H9 (cell line): ENCODE measurements around the gene ITPA. TPM values are rescaled to one million over a fixed set of nuclear protein-coding genes. Genes with fewer than 3 reads are reported as not detected.

Experiments used
- DNase-seq: peaks from one replicate; pipeline ENCODE4 v3.0.0-alpha.2; 2017
- H2AFZ ChIP-seq: one replicate; pipeline ENCODE4 v1.6.1; 2013; ENCODE audit warnings: mild to moderate bottlenecking, low read length, control low read depth, moderate library complexity
- H2AK5ac ChIP-seq: 2 replicates; pipeline ENCODE4 v1.6.1; 2013; ENCODE audit warnings: low read length, control low read depth, mixed read lengths; ENCODE audit not compliant: insufficient read length
- H2BK120ac ChIP-seq: one replicate; pipeline ENCODE4 v1.6.1; 2013; ENCODE audit warnings: low read depth, mild to moderate bottlenecking, low read length, control low read depth, inconsistent platforms; ENCODE audit not compliant: poor library complexity, severe bottlenecking
- H2BK12ac ChIP-seq: 2 replicates; pipeline ENCODE4 v1.6.1; 2013; ENCODE audit warnings: low read length, control low read depth, mixed read lengths, low read depth; ENCODE audit not compliant: insufficient read length
- H2BK15ac ChIP-seq: 2 replicates; pipeline ENCODE4 v1.6.1; 2013; ENCODE audit warnings: low read depth, low read length, control low read depth
- H2BK20ac ChIP-seq: one replicate; pipeline ENCODE4 v1.6.1; 2013; ENCODE audit warnings: low read depth, mild to moderate bottlenecking, low read length, control low read depth, inconsistent platforms; ENCODE audit not compliant: poor library complexity, severe bottlenecking
- H2BK5ac ChIP-seq: 2 replicates; pipeline ENCODE4 v1.6.1; 2013; ENCODE audit warnings: low read length, control low read depth, mixed read lengths; ENCODE audit not compliant: insufficient read length
- H3K14ac ChIP-seq: 2 replicates; pipeline ENCODE4 v1.6.1; 2013; ENCODE audit warnings: low read length, control low read depth; ENCODE audit not compliant: insufficient read depth
- H3K18ac ChIP-seq: 2 replicates; pipeline ENCODE4 v1.6.1; 2013; ENCODE audit warnings: low read depth, mild to moderate bottlenecking, mixed read lengths, low read length, control low read depth; ENCODE audit not compliant: insufficient read length
- H3K23ac ChIP-seq: 2 replicates; pipeline ENCODE4 v1.6.1; 2013; ENCODE audit warnings: low read length, control low read depth, mixed read lengths, low read depth; ENCODE audit not compliant: insufficient read length
- H3K23me2 ChIP-seq: 2 replicates; pipeline ENCODE4 v1.6.1; 2013; ENCODE audit warnings: low read depth, mild to moderate bottlenecking, mixed read lengths, low read length, control low read depth; ENCODE audit not compliant: insufficient read length, poor library complexity, severe bottlenecking
- H3K27ac ChIP-seq: 2 replicates; pipeline ENCODE4 v1.5.1; 2013; ENCODE audit warnings: low read length, control low read depth, mixed read lengths, low read depth; ENCODE audit not compliant: insufficient read length
- H3K27me3 ChIP-seq: 2 replicates; pipeline ENCODE4 v1.6.1; 2013; ENCODE audit warnings: low read length, control low read depth, inconsistent platforms; ENCODE audit not compliant: insufficient read depth
- H3K4ac ChIP-seq: 2 replicates; pipeline ENCODE4 v1.6.1; 2013; ENCODE audit warnings: low read depth, mild to moderate bottlenecking, control low read depth, inconsistent platforms, low read length, moderate library complexity
- H3K4me1 ChIP-seq: 2 replicates; pipeline ENCODE4 v1.6.1; 2013; ENCODE audit warnings: low read length, control low read depth, inconsistent platforms; ENCODE audit not compliant: insufficient read depth
- H3K4me2 ChIP-seq: 2 replicates; pipeline ENCODE4 v1.6.1; 2013; ENCODE audit warnings: low read length, control low read depth, mixed read lengths; ENCODE audit not compliant: insufficient read length, insufficient read depth
- H3K56ac ChIP-seq: 2 replicates; pipeline ENCODE4 v1.6.1; 2013; ENCODE audit warnings: low read depth, mild to moderate bottlenecking, mixed read lengths, low read length, control low read depth; ENCODE audit not compliant: insufficient read length
- H3K79me1 ChIP-seq: 2 replicates; pipeline ENCODE4 v1.6.1; 2013; ENCODE audit warnings: low read depth, mild to moderate bottlenecking, moderate library complexity, low read length, control low read depth, inconsistent platforms; ENCODE audit not compliant: insufficient read depth, poor library complexity, severe bottlenecking
- H3K79me2 ChIP-seq: 2 replicates; pipeline ENCODE4 v1.6.1; 2013; ENCODE audit warnings: low read length, control low read depth, inconsistent platforms; ENCODE audit not compliant: insufficient read depth
- H3K9ac ChIP-seq: 2 replicates; pipeline ENCODE4 v1.6.1; 2013; ENCODE audit warnings: low read length, control low read depth, mixed read lengths; ENCODE audit not compliant: insufficient read length; ENCODE audit errors: extremely low read depth
- H3K9me3 ChIP-seq: one replicate; pipeline ENCODE4 v1.6.1; 2013; ENCODE audit warnings: low read depth, low read length, inconsistent platforms; ENCODE audit not compliant: control insufficient read depth
- H3T11ph ChIP-seq: one replicate; pipeline ENCODE4 v1.6.1; 2013; ENCODE audit warnings: mild to moderate bottlenecking, low read length, control low read depth, inconsistent platforms
- H4K20me1 ChIP-seq: one replicate; pipeline ENCODE4 v1.6.1; 2013; ENCODE audit not compliant: control insufficient read depth, insufficient read length, insufficient read depth
- H4K5ac ChIP-seq: 2 replicates; pipeline ENCODE4 v1.6.1; 2013; ENCODE audit warnings: low read depth, mild to moderate bottlenecking, mixed read lengths, low read length, control low read depth; ENCODE audit not compliant: insufficient read length
- H4K8ac ChIP-seq: replicated peaks from 2 replicates; pipeline ENCODE4 v1.6.1; 2013; ENCODE audit warnings: low read length, control low read depth, mixed read lengths, low read depth; ENCODE audit not compliant: insufficient read length
- H4K91ac ChIP-seq: 2 replicates; pipeline ENCODE4 v1.6.1; 2013; ENCODE audit warnings: low read depth, mild to moderate bottlenecking, moderate library complexity, mixed read lengths, low read length, control low read depth; ENCODE audit not compliant: insufficient read length
- H3K27ac Mint-ChIP-seq, 3 experiments: 2 replicates in 2 of 3; 3 replicates in 1 of 3; pipeline ENCODE4 v1.8.0; 2020 to 2021; ENCODE audit warnings: mixed read lengths in 3 of 3, mild to moderate bottlenecking in 1 of 3, moderate library complexity in 1 of 3
- H3K27me3 Mint-ChIP-seq: 2 replicates; pipeline ENCODE4 v1.8.0; 2021; ENCODE audit warnings: low read depth, mild to moderate bottlenecking, moderate library complexity, mixed read lengths
- H3K36me3 Mint-ChIP-seq, 3 experiments: 2 replicates in 2 of 3; 3 replicates in 1 of 3; pipeline ENCODE4 v1.8.0; 2020 to 2021; ENCODE audit warnings: low read depth in 3 of 3, mixed read lengths in 3 of 3; ENCODE audit not compliant: insufficient read depth in 1 of 3
- H3K4me1 Mint-ChIP-seq, 2 experiments: 2 replicates each; pipeline ENCODE4 v1.8.0; 2020; ENCODE audit warnings: mixed read lengths in 2 of 2
- H3K4me3 Mint-ChIP-seq, 2 experiments: 2 replicates in 1 of 2; 3 replicates in 1 of 2; pipeline ENCODE4 v1.8.0; 2020 to 2021; ENCODE audit warnings: mild to moderate bottlenecking in 2 of 2, mixed read lengths in 2 of 2, moderate library complexity in 1 of 2
- H3K9me3 Mint-ChIP-seq, 2 experiments: 2 replicates in 1 of 2; 3 replicates in 1 of 2; pipeline ENCODE4 v1.8.0; 2020; ENCODE audit warnings: mild to moderate bottlenecking in 2 of 2, mixed read lengths in 2 of 2, moderate library complexity in 1 of 2
- WGBS: extraction: QIAGEN DNeasy Blood & Tissue Kit; methylation state at CpG from one replicate; pipeline ENCODE4 v1.1.7; 2013; ENCODE audit warnings: missing lambda C conversion rate, low lambda C conversion rate, mixed read lengths; ENCODE audit not compliant: insufficient read length; ENCODE audit errors: extremely low coverage; 5-methylcytosine and 5-hydroxymethylcytosine counted together
- total RNA-seq: library from RNA; stranded (reverse); gene quantifications from 2 replicates; pipeline ENCODE4 v1.2.1, GENCODE V29; 2021
- TF ChIP-seq, protein P1 (sequence below): fragments of 200-600 bp; sonication (generic); conservative IDR thresholded peaks from 3 replicates; pipeline ENCODE4 v1.8.0; 2021; ENCODE audit warnings: antibody characterized with exemption, mild to moderate bottlenecking

The ITPA gene
- total RNA-seq, 1 experiment from 2014 or later: 74.5 TPM

DNA sequence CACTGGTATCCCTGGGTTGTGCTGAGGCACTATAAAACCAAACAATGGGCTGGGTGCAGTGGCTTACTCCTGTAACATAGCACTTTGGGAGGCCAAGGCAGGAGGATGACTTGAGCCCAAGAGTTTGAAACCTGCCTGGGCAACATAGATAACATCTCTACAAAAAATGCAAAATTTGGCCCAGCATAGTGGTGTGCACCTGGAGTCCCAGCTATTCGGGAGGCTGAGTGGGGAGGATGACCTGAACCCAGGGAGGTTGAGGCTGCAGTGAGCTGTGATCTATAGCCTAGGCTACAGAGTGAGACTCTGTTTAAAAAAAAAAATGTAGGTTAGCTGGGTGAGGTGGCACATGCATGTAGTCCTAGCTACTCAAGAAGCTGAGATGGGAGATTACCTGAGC is 37.4 kb downstream of the ITPA start:
- no peak overlapping the region for H4K5ac ChIP-seq
- no peak overlapping the region for H4K8ac ChIP-seq
- Mint-ChIP-seq H3K27ac (no peak overlapping the region), H3K9me3 (no peaks in the 10 kb centered on the region), H3K27me3 (peaks cover 53% of the 10 kb centered on the region), H3K36me3 (peaks cover 0 to 2% (median 0%) of the 10 kb centered on the region in 3 experiments; a peak in 1 of 7 replicates), H3K4me3 (no peak overlapping the region), H3K4me1 (peaks cover 19 to 23% of the 10 kb centered on the region in 2 experiments)
- no peak overlapping the region for H2BK15ac ChIP-seq
- no peak overlapping the region for H3T11ph ChIP-seq
- no peak overlapping the region for H2AFZ ChIP-seq
- no peak overlapping the region for H3K56ac ChIP-seq
- H2BK12ac ChIP-seq: no peak overlapping the region
- H2BK5ac ChIP-seq: no peak overlapping the region
- no peak for DNase-seq
- H2AK5ac ChIP-seq: no peak overlapping the region
- H3K18ac ChIP-seq: no peak overlapping the region
- no peaks in the 10 kb centered on the region for H3K9me3 ChIP-seq
- no peaks in the 10 kb centered on the region; the same call in 1 of the 2 replicates for H3K27me3 ChIP-seq
- TF ChIP-seq, protein P1, sequence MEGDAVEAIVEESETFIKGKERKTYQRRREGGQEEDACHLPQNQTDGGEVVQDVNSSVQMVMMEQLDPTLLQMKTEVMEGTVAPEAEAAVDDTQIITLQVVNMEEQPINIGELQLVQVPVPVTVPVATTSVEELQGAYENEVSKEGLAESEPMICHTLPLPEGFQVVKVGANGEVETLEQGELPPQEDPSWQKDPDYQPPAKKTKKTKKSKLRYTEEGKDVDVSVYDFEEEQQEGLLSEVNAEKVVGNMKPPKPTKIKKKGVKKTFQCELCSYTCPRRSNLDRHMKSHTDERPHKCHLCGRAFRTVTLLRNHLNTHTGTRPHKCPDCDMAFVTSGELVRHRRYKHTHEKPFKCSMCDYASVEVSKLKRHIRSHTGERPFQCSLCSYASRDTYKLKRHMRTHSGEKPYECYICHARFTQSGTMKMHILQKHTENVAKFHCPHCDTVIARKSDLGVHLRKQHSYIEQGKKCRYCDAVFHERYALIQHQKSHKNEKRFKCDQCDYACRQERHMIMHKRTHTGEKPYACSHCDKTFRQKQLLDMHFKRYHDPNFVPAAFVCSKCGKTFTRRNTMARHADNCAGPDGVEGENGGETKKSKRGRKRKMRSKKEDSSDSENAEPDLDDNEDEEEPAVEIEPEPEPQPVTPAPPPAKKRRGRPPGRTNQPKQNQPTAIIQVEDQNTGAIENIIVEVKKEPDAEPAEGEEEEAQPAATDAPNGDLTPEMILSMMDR: no peak
- H3K4me1 ChIP-seq: no peaks in the 10 kb centered on the region; the same call in 1 of the 2 replicates
- no peak overlapping the region for H3K27ac ChIP-seq
- peaks cover 8% of the 10 kb centered on the region for H3K23me2 ChIP-seq
- no peak overlapping the region for H3K23ac ChIP-seq
- WGBS: no CpG with 5 or more reads among the region's 1 CpG
- no peak overlapping the region for H3K14ac ChIP-seq
- no peak overlapping the region for H4K91ac ChIP-seq
- no peak overlapping the region for H3K4ac ChIP-seq
- H3K79me2 ChIP-seq: no peaks in the 10 kb centered on the region
- H4K20me1 ChIP-seq: no peaks in the 10 kb centered on the region
- H3K79me1 ChIP-seq: no peaks in the 10 kb centered on the region
- no peak overlapping the region for H3K4me2 ChIP-seq
- H2BK120ac ChIP-seq: no peak overlapping the region
- H2BK20ac ChIP-seq: no peak overlapping the region
- no peak overlapping the region for H3K9ac ChIP-seq
